HCT116 (cell line): Measurements from ENCODE around the gene GCNT2. TPM values are rescaled to one million over a fixed set of nuclear protein-coding genes. Genes with fewer than 3 reads are reported as not detected.

Source experiments
- ATAC-seq: fragments of 200-7000 bp; cut with Tn5 transposase; 2 replicates; pipeline ENCODE4 v1.9.1; 2020; ENCODE audit warnings: mild to moderate bottlenecking, moderate library complexity
- BruUV-seq: library from RNA; stranded (reverse); fragments of 400-500 nt; replicated peaks from 2 replicates; lab custom pipeline; 2021; lab: Mats Ljungman, UMichigan
- CTCF ChIA-PET: fragments of 300-600 bp; sonication (Branson Sonifier 250); formaldehyde crosslinking; loops from one replicate; lab custom pipeline; 2021; ENCODE audit warnings: antibody characterized with exemption; lab: Charles Lee
- POLR2A ChIA-PET: fragments of 300-600, 350-600 bp; sonication (Branson Sonifier 250); formaldehyde crosslinking; loops from one replicate; lab custom pipeline; 2021; ENCODE audit warnings: antibody characterized with exemption; lab: Charles Lee
- RAD21 ChIA-PET, 2 experiments: fragments of 300-600 bp; sonication (Branson Sonifier 250); formaldehyde crosslinking; loops; one replicate each; lab custom pipeline; 2023; ENCODE audit warnings: low total read pairs in 2 of 2; ENCODE audit not compliant: uncharacterized antibody in 2 of 2, unreplicated experiment in 2 of 2, low non-redundant PET in 1 of 2; lab: Charles Lee
- DNase-seq: peaks from one replicate; pipeline ENCODE4 v3.0.0-alpha.2; 2010; ENCODE audit warnings: low read depth, low spot score
- H2AFZ ChIP-seq: fragments of 200-600 bp; shearing (Covaris generic), sonication (generic); 2 replicates; pipeline ENCODE4 v1.6.1; 2017; ENCODE audit warnings: low read depth, mixed run types, mixed read lengths, antibody characterized with exemption, low read length; ENCODE audit not compliant: poor library complexity, severe bottlenecking
- H3K27ac ChIP-seq: 2 replicates; pipeline ENCODE4 v1.5.1; 2012; ENCODE audit warnings: low read depth, low read length
- H3K27me3 ChIP-seq: fragments of 200-600 bp; sonication (generic); 2 replicates; pipeline ENCODE4 v1.6.1; 2016; ENCODE audit warnings: mixed run types, low read length, mixed read lengths; ENCODE audit not compliant: insufficient read depth
- H3K36me3 ChIP-seq, 2 experiments: fragments of 200-500 bp in 1 of 2; fragments of 200-600 bp in 1 of 2; sonication (Bioruptor generic) in 1 of 2; sonication (generic) in 1 of 2; 2 replicates each; pipeline versions ENCODE4 v1.5.1 to v1.6.1; 2014 to 2016; ENCODE audit warnings: low read length in 2 of 2, inconsistent platforms in 1 of 2, mixed read lengths in 1 of 2, mixed run types in 1 of 2; ENCODE audit not compliant: insufficient read depth in 2 of 2, control insufficient read depth in 1 of 2
- H3K4me1 ChIP-seq, 2 experiments: fragments of 200-600 bp in 1 of 2; sonication (generic) in 1 of 2; 2 replicates each; pipeline versions ENCODE4 v1.5.1 to v1.6.1; 2012 to 2017; ENCODE audit warnings: low read length in 2 of 2, inconsistent platforms in 1 of 2, mild to moderate bottlenecking in 1 of 2, mixed read lengths in 1 of 2, mixed run types in 1 of 2, moderate library complexity in 1 of 2; ENCODE audit not compliant: insufficient read depth in 2 of 2, control insufficient read depth in 1 of 2
- H3K4me2 ChIP-seq: fragments of 200-600 bp; sonication (generic); 2 replicates; pipeline ENCODE4 v1.6.1; 2017; ENCODE audit warnings: mixed run types, low read length, mixed read lengths
- H3K4me3 ChIP-seq, 2 experiments: fragments of 200-600 bp in 1 of 2; sonication (generic) in 1 of 2; replicated peaks in 1 of 2; 2 replicates each; pipeline ENCODE4 v1.5.1; 2011 to 2016; ENCODE audit warnings: low read length in 2 of 2, control low read depth in 1 of 2, low read depth in 1 of 2, mild to moderate bottlenecking in 1 of 2, mixed read lengths in 1 of 2, mixed run types in 1 of 2
- H3K79me2 ChIP-seq: fragments of 200-600 bp; sonication (generic); 2 replicates; pipeline ENCODE4 v1.6.1; 2017; ENCODE audit warnings: mild to moderate bottlenecking, mixed run types, low read length, moderate library complexity, mixed read lengths; ENCODE audit not compliant: insufficient read depth
- H3K9ac ChIP-seq: fragments of 200-600 bp; sonication (generic); 2 replicates; pipeline ENCODE4 v1.6.1; 2016; ENCODE audit warnings: low read length, mixed read lengths
- H3K9me2 ChIP-seq: fragments of 200-600 bp; sonication (generic), shearing (Covaris generic); 2 replicates; pipeline ENCODE4 v1.6.1; 2017; ENCODE audit warnings: mixed run types, mild to moderate bottlenecking, moderate library complexity; ENCODE audit not compliant: insufficient read depth
- H3K9me3 ChIP-seq, 2 experiments: fragments of 200-500 bp in 1 of 2; fragments of 200-600 bp in 1 of 2; sonication (Bioruptor generic) in 1 of 2; sonication (generic) in 1 of 2; 2 replicates each; pipeline ENCODE4 v1.6.1; 2014 to 2017; ENCODE audit warnings: low read length in 2 of 2, mixed read lengths in 2 of 2, inconsistent platforms in 1 of 2, low read depth in 1 of 2, mild to moderate bottlenecking in 1 of 2, mixed run types in 1 of 2, moderate library complexity in 1 of 2; ENCODE audit not compliant: control insufficient read depth in 1 of 2, insufficient read depth in 1 of 2
- H4K20me1 ChIP-seq: fragments of 200-600 bp; sonication (generic), shearing (Covaris generic); 2 replicates; pipeline ENCODE4 v1.6.1; 2017; ENCODE audit warnings: mixed run types, mild to moderate bottlenecking, moderate library complexity; ENCODE audit not compliant: insufficient read depth
- EGR1 ChIP-seq: IDR thresholded peaks from 2 replicates; pipeline ENCODE4 v1.6.1; 2012; ENCODE audit warnings: low read depth
- ELF1 ChIP-seq: IDR thresholded peaks from 2 replicates; pipeline ENCODE4 v1.6.1; 2012; ENCODE audit warnings: low read depth, borderline replicate concordance
- EZH2phosphoT487 ChIP-seq: fragments of 200-600 bp; IDR thresholded peaks from 2 replicates; pipeline ENCODE4 v1.6.1; 2018; ENCODE audit warnings: antibody characterized with exemption, borderline replicate concordance
- POLR2A ChIP-seq: IDR thresholded peaks from 2 replicates; pipeline ENCODE4 v1.7.0; 2011; ENCODE audit warnings: borderline replicate concordance; ENCODE audit not compliant: insufficient read depth, insufficient read length; ENCODE audit errors: extremely low read depth
- POLR2AphosphoS5 ChIP-seq: IDR thresholded peaks from 2 replicates; pipeline ENCODE4 v1.6.1; 2011; ENCODE audit warnings: mild to moderate bottlenecking, low read depth, low read length, moderate library complexity
- RAD21 ChIP-seq: IDR thresholded peaks from 2 replicates; pipeline ENCODE4 v1.6.1; 2012; ENCODE audit warnings: low read depth, mild to moderate bottlenecking
- SIN3A ChIP-seq: IDR thresholded peaks from 2 replicates; pipeline ENCODE4 v1.6.1; 2012; ENCODE audit warnings: low read depth
- SP1 ChIP-seq: IDR thresholded peaks from 2 replicates; pipeline ENCODE4 v1.6.1; 2012; ENCODE audit warnings: low read depth
- SRF ChIP-seq: IDR thresholded peaks from 2 replicates; pipeline ENCODE4 v1.6.1; 2012; ENCODE audit warnings: low read depth
- ZFX ChIP-seq: fragments of 450-650 bp; IDR thresholded peaks from 2 replicates; pipeline ENCODE4 v1.6.1; 2017
- ZNF274 ChIP-seq: fragments of 200-500 bp; sonication (Bioruptor generic); IDR thresholded peaks from 2 replicates; pipeline ENCODE4 v1.6.1; 2014; ENCODE audit warnings: mild to moderate bottlenecking, low read depth, low read length, inconsistent platforms
- intact Hi-C: fragments of 100-400 bp; cut with micrococcal nuclease; formaldehyde crosslinking; loops from 2 replicates; pipeline ENCODE4 v1.10.0; 2022
- total RNA-seq: library from RNA; stranded (reverse); gene quantifications from one replicate; pipeline ENCODE4 v1.2.1, GENCODE V29; 2021; ENCODE audit not compliant: unreplicated experiment
- TF ChIP-seq, protein P1 (sequence below): IDR thresholded peaks from 2 replicates; pipeline ENCODE4 v1.6.1; 2011; ENCODE audit warnings: mild to moderate bottlenecking, low read length, moderate library complexity; ENCODE audit not compliant: insufficient replicate concordance; ENCODE audit errors: extremely low read depth
- TF ChIP-seq, protein P2 (sequence below), 3 experiments: fragments of 200-600 bp in 1 of 3; sonication (generic) in 1 of 3; IDR thresholded peaks in 2 of 3; conservative IDR thresholded peaks in 1 of 3; 2 replicates each; pipeline ENCODE4 v1.5.1; 2012 to 2017; ENCODE audit warnings: low read depth in 2 of 3, low read length in 2 of 3, antibody characterized with exemption in 1 of 3, borderline replicate concordance in 1 of 3, control low read depth in 1 of 3, mild to moderate bottlenecking in 1 of 3, mixed read lengths in 1 of 3, mixed run types in 1 of 3, moderate library complexity in 1 of 3; ENCODE audit not compliant: insufficient read depth in 1 of 3

GCNT2 gene
- total RNA-seq, 1 experiment from 2014 or later = 0.74 TPM

GRCh38 chr6:10578723-10579122 is 57.6 kb downstream of the GCNT2 start:
- no TSS peak for BruUV-seq
- intact Hi-C loops = no loop called here
- ChIA-PET POLR2A (no interaction called here), RAD21 (no interaction called here), CTCF (no interaction called here)
- Histone ChIP-seq H3K36me3 (no peaks in the 10 kb centered on the region), H3K9me2 (no peaks in the 10 kb centered on the region), H3K79me2 (no peaks in the 10 kb centered on the region), H3K4me1 (no peaks in the 10 kb centered on the region), H3K9ac (no peak overlapping the region), H2AFZ (no peak overlapping the region), H3K27me3 (no peaks in the 10 kb centered on the region), H3K9me3 (no peaks in the 10 kb centered on the region), H3K4me3 (no peak overlapping the region), H3K27ac (no peak overlapping the region), H3K4me2 (no peak overlapping the region), H4K20me1 (no peaks in the 10 kb centered on the region)
- ATAC-seq (no peak), DNase-seq (no peak)
- TF ChIP-seq EGR1 (no peak), POLR2AphosphoS5 (no peak), ZFX (no peak), POLR2A (no peak), EZH2phosphoT487 (no peak), SIN3A (no peak), ZNF274 (no peak), RAD21 (no peak), ELF1 (no peak), SRF (no peak), SP1 (no peak)
- TF ChIP-seq, protein P1, sequence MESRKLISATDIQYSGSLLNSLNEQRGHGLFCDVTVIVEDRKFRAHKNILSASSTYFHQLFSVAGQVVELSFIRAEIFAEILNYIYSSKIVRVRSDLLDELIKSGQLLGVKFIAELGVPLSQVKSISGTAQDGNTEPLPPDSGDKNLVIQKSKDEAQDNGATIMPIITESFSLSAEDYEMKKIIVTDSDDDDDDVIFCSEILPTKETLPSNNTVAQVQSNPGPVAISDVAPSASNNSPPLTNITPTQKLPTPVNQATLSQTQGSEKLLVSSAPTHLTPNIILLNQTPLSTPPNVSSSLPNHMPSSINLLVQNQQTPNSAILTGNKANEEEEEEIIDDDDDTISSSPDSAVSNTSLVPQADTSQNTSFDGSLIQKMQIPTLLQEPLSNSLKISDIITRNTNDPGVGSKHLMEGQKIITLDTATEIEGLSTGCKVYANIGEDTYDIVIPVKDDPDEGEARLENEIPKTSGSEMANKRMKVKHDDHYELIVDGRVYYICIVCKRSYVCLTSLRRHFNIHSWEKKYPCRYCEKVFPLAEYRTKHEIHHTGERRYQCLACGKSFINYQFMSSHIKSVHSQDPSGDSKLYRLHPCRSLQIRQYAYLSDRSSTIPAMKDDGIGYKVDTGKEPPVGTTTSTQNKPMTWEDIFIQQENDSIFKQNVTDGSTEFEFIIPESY = no peak
- TF ChIP-seq, protein P2, sequence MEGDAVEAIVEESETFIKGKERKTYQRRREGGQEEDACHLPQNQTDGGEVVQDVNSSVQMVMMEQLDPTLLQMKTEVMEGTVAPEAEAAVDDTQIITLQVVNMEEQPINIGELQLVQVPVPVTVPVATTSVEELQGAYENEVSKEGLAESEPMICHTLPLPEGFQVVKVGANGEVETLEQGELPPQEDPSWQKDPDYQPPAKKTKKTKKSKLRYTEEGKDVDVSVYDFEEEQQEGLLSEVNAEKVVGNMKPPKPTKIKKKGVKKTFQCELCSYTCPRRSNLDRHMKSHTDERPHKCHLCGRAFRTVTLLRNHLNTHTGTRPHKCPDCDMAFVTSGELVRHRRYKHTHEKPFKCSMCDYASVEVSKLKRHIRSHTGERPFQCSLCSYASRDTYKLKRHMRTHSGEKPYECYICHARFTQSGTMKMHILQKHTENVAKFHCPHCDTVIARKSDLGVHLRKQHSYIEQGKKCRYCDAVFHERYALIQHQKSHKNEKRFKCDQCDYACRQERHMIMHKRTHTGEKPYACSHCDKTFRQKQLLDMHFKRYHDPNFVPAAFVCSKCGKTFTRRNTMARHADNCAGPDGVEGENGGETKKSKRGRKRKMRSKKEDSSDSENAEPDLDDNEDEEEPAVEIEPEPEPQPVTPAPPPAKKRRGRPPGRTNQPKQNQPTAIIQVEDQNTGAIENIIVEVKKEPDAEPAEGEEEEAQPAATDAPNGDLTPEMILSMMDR (IDR thresholded peaks at IDR 0.05 in 2 of 3, conservative IDR thresholded peaks at IDR 0.05 in 1 of 3; ENCODE audit: borderline replicate concordance in 1 of 3, insufficient read depth in 1 of 3, low read depth in 2 of 3, low read length in 2 of 3) = no peak
